SK-N-SH (cell line): ENCODE measurements around the gene MOV10L1. TPM values are rescaled to one million over a fixed set of nuclear protein-coding genes. Genes with fewer than 3 reads are reported as not detected.

Experiments used
- CTCF ChIA-PET: fragments of 300-600, 350-600 bp; formaldehyde crosslinking; extraction: SDS; loops from one replicate; lab custom pipeline; 2021; lab: Yijun Ruan, JAX
- POLR2A ChIA-PET: fragments of 350-600 bp; sonication (Branson Sonifier 250); formaldehyde crosslinking; extraction: SDS; loops from one replicate; lab custom pipeline; 2020; ENCODE audit warnings: antibody characterized with exemption, inconsistent platforms; lab: Yijun Ruan, JAX
- DNase-seq: peaks from one replicate; pipeline ENCODE4 v3.0.0; 2012
- H2AFZ ChIP-seq: fragments of 200-600 bp; sonication (generic); 2 replicates; pipeline ENCODE4 v1.8.1; 2016; ENCODE audit warnings: antibody characterized with exemption, mild to moderate bottlenecking, low read depth
- H3F3A ChIP-seq: fragments of 200-600 bp; sonication (generic); replicated peaks from 2 replicates; pipeline ENCODE3; 2016; ENCODE audit warnings: antibody characterized with exemption, mild to moderate bottlenecking; ENCODE audit not compliant: insufficient read depth
- H3K27ac ChIP-seq, 2 experiments: fragments of 200-500 bp in 1 of 2; fragments of 200-600 bp in 1 of 2; sonication (Bioruptor generic) in 1 of 2; sonication (generic), shearing (Covaris generic) in 1 of 2; 2 replicates each; pipeline versions ENCODE4 v1.5.1 to v1.6.1; 2014 to 2016; ENCODE audit warnings: low read depth in 2 of 2, inconsistent platforms in 1 of 2, low read length in 1 of 2, mild to moderate bottlenecking in 1 of 2, mixed read lengths in 1 of 2
- H3K27me3 ChIP-seq: fragments of 200-600 bp; sonication (generic), shearing (Covaris generic); 2 replicates; pipeline ENCODE4 v1.6.1; 2016; ENCODE audit warnings: mixed run types; ENCODE audit not compliant: insufficient read depth
- H3K36me3 ChIP-seq, 2 experiments: fragments of 200-500 bp in 1 of 2; fragments of 200-600 bp in 1 of 2; sonication (Bioruptor generic) in 1 of 2; sonication (generic) in 1 of 2; replicated peaks in 1 of 2; 2 replicates each; pipeline versions ENCODE3 to v1.5.1; 2014 to 2016; ENCODE audit warnings: low read length in 1 of 2, mild to moderate bottlenecking in 1 of 2; ENCODE audit not compliant: insufficient read depth in 2 of 2, control insufficient read depth in 1 of 2
- H3K4me1 ChIP-seq, 2 experiments: fragments of 200-500 bp in 1 of 2; fragments of 200-600 bp in 1 of 2; sonication (Bioruptor generic) in 1 of 2; sonication (generic), shearing (Covaris generic) in 1 of 2; 2 replicates each; pipeline versions ENCODE4 v1.5.1 to v1.6.1; 2014 to 2016; ENCODE audit warnings: low read depth in 1 of 2, low read length in 1 of 2, mixed run types in 1 of 2; ENCODE audit not compliant: insufficient read depth in 2 of 2, control insufficient read depth in 1 of 2
- H3K4me2 ChIP-seq: fragments of 200-600 bp; sonication (generic), shearing (Covaris generic); 2 replicates; pipeline ENCODE4 v1.6.1; 2017; ENCODE audit warnings: mixed run types
- H3K4me3 ChIP-seq, 2 experiments: fragments of 200-500 bp in 1 of 2; fragments of 200-600 bp in 1 of 2; sonication (Bioruptor generic) in 1 of 2; sonication (generic), shearing (Covaris generic) in 1 of 2; 2 replicates each; pipeline versions ENCODE4 v1.5.1 to v1.8.1; 2014 to 2016; ENCODE audit warnings: low read depth in 2 of 2, inconsistent platforms in 1 of 2, low read length in 1 of 2, mild to moderate bottlenecking in 1 of 2, mixed read lengths in 1 of 2, moderate library complexity in 1 of 2
- H3K79me2 ChIP-seq: fragments of 200-600 bp; sonication (generic); 2 replicates; pipeline ENCODE4 v1.8.1; 2017; ENCODE audit warnings: mild to moderate bottlenecking; ENCODE audit not compliant: insufficient read depth
- H3K9ac ChIP-seq: fragments of 200-600 bp; sonication (generic); 2 replicates; pipeline ENCODE4 v1.6.1; 2017; ENCODE audit warnings: mixed run types
- H3K9me2 ChIP-seq: fragments of 200-600 bp; sonication (generic); 2 replicates; pipeline ENCODE4 v1.6.1; 2017; ENCODE audit warnings: mixed run types
- H3K9me3 ChIP-seq: fragments of 200-600 bp; sonication (generic); 2 replicates; pipeline ENCODE4 v1.6.1; 2017; ENCODE audit warnings: mixed run types, mild to moderate bottlenecking, moderate library complexity
- H4K20me1 ChIP-seq: fragments of 200-600 bp; sonication (generic); 2 replicates; pipeline ENCODE4 v1.6.1; 2017; ENCODE audit warnings: mild to moderate bottlenecking, mixed run types; ENCODE audit not compliant: insufficient read depth
- CHD2 ChIP-seq: fragments of 150-350 bp; IDR thresholded peaks from 2 replicates; pipeline ENCODE4 v1.6.1; 2018; ENCODE audit warnings: low read length; ENCODE audit not compliant: partially characterized antibody
- EP300 ChIP-seq, 2 experiments: IDR thresholded peaks; 2 replicates each; pipeline versions ENCODE4 v1.4.0 to v1.6.1; 2012; ENCODE audit warnings: borderline replicate concordance in 1 of 2, low read depth in 1 of 2, low read length in 1 of 2
- FOSL2 ChIP-seq: IDR thresholded peaks from 2 replicates; pipeline ENCODE4 v1.4.0; 2012; ENCODE audit warnings: low read depth, mild to moderate bottlenecking, moderate library complexity, borderline replicate concordance
- GABPA ChIP-seq: IDR thresholded peaks from 2 replicates; pipeline ENCODE4 v1.4.0; 2012; ENCODE audit warnings: low read depth, mild to moderate bottlenecking
- IRF3 ChIP-seq: fragments of 150-350 bp; IDR thresholded peaks from 2 replicates; pipeline ENCODE4 v1.6.1; 2016; ENCODE audit warnings: mild to moderate bottlenecking, low read depth, low read length
- PBX3 ChIP-seq: IDR thresholded peaks from 2 replicates; pipeline ENCODE4; 2012
- RCOR1 ChIP-seq: fragments of 150-350 bp; IDR thresholded peaks from 2 replicates; pipeline ENCODE4 v1.6.1; 2017; ENCODE audit warnings: antibody characterized with exemption, low read length
- REST ChIP-seq: IDR thresholded peaks from 2 replicates; pipeline ENCODE4 v1.6.1; 2012; ENCODE audit warnings: mild to moderate bottlenecking, low read depth, low read length, moderate library complexity
- RXRA ChIP-seq: IDR thresholded peaks from 2 replicates; pipeline ENCODE4 v1.4.0; 2012; ENCODE audit warnings: low read depth, mild to moderate bottlenecking, borderline replicate concordance
- TEAD4 ChIP-seq: IDR thresholded peaks from 2 replicates; pipeline ENCODE4 v1.4.0; 2012; ENCODE audit warnings: mild to moderate bottlenecking, borderline replicate concordance; ENCODE audit not compliant: insufficient read depth
- USF1 ChIP-seq: IDR thresholded peaks from 2 replicates; pipeline ENCODE4 v1.4.0; 2012; ENCODE audit warnings: low read depth, borderline replicate concordance
- USF2 ChIP-seq: fragments of 150-350 bp; IDR thresholded peaks from 2 replicates; pipeline ENCODE4 v1.6.1; 2017; ENCODE audit warnings: antibody characterized with exemption, low read length, low read depth, borderline replicate concordance
- WGBS: methylation state at CpG from one replicate; pipeline ENCODE4 v1.1.6; 2017; ENCODE audit warnings: low lambda C conversion rate; 5-methylcytosine and 5-hydroxymethylcytosine counted together
- polyA plus RNA-seq, 3 experiments: library from polyadenylated mRNA; depleted of rRNA; stranded (reverse); fragments of >200 nt; gene quantifications; 2 replicates each; pipeline ENCODE4 v1.2.3, GENCODE V29; 2012

The MOV10L1 gene
- polyA plus RNA-seq, 1 of the 3 experiments (the other 2 are of a cell fraction) = 2.1 TPM

- TF ChIP-seq FOSL2 = no peak
- no peak for TF ChIP-seq RXRA
- TF ChIP-seq, all 33 proteins: peak for 0
Observed at GRCh38 chr22:50091092-50091768, 1.4 kb downstream of the MOV10L1 start (continued).

- Histone ChIP-seq H3F3A (no peaks in the 10 kb centered on the region), H2AFZ (no peak overlapping the region), H3K9me3 (no peaks in the 10 kb centered on the region; the same call in 1 of the 2 replicates), H3K9me2 (no peaks in the 10 kb centered on the region), H3K4me3 (no peak overlapping the region), H3K27ac (no peak overlapping the region), H3K36me3 (no peaks in the 10 kb centered on the region), H3K27me3 (no peaks in the 10 kb centered on the region; the same call in 1 of the 2 replicates), H4K20me1 (no peaks in the 10 kb centered on the region), H3K4me1 (peaks cover 0 to 8% of the 10 kb centered on the region in 2 experiments; a peak in 1 of 4 replicates), H3K79me2 (no peaks in the 10 kb centered on the region), H3K9ac (no peak overlapping the region), H3K4me2 (no peak overlapping the region)
- CTCF ChIA-PET = no interaction called here
- POLR2A ChIA-PET = no interaction called here
- WGBS = 74% methylated on average over 5 of the region's 5 CpGs
- TF ChIP-seq EP300 (IDR thresholded peaks at IDR 0.05; ENCODE audit: borderline replicate concordance in 1 of 2, low read depth in 1 of 2, low read length in 1 of 2) (no peak), FOSL2 (no peak), RCOR1 (no peak), USF2 (no peak), RXRA (no peak), GABPA (no peak), USF1 (no peak), CHD2 (no peak), REST (no peak), PBX3 (no peak), TEAD4 (no peak), IRF3 (no peak)
- DNase-seq = no peak
Observed at GRCh38 chr22:50092342-50092741, 2.5 kb downstream of the MOV10L1 start.
